Parathyroid adenoma (tissue), 2 donors: ENCODE measurements around the gene PCBD1.

Source experiments
- H2AFZ ChIP-seq: fragments of 300-600 bp; sonication (generic); one replicate; pipeline ENCODE4 v1.7.0; 2017; ENCODE audit warnings: antibody characterized with exemption, mild to moderate bottlenecking
- H3K27ac ChIP-seq: fragments of 300-600 bp; sonication (generic); one replicate; pipeline ENCODE4 v1.7.0; 2017
- H3K27me3 ChIP-seq: fragments of 300-600 bp; sonication (generic); one replicate; pipeline ENCODE4 v1.7.0; 2017; ENCODE audit warnings: low read length; ENCODE audit not compliant: control insufficient read depth, insufficient read depth
- H3K36me3 ChIP-seq: fragments of 300-600 bp; sonication (generic); one replicate; pipeline ENCODE4 v1.7.0; 2017; ENCODE audit warnings: low read length; ENCODE audit not compliant: control insufficient read depth, insufficient read depth
- H3K4me1 ChIP-seq: fragments of 300-600 bp; sonication (generic); one replicate; pipeline ENCODE4 v1.7.0; 2017; ENCODE audit warnings: control low read depth
- H3K4me2 ChIP-seq: fragments of 300-600 bp; sonication (generic); one replicate; pipeline ENCODE4 v1.7.0; 2017; ENCODE audit warnings: low read length
- H3K4me3 ChIP-seq: fragments of 300-600 bp; sonication (generic); one replicate; pipeline ENCODE4 v1.7.0; 2017; ENCODE audit warnings: low read depth, low read length
- H3K79me2 ChIP-seq: fragments of 300-600 bp; sonication (generic); one replicate; pipeline ENCODE4 v1.7.0; 2017; ENCODE audit warnings: control low read depth
- H3K9ac ChIP-seq: fragments of 300-600 bp; sonication (generic); one replicate; pipeline ENCODE4 v1.7.0; 2017; ENCODE audit warnings: mild to moderate bottlenecking
- H3K9me3 ChIP-seq: fragments of 300-600 bp; sonication (generic); one replicate; pipeline ENCODE4 v1.7.0; 2017; ENCODE audit warnings: low read length; ENCODE audit not compliant: control insufficient read depth
- CTCF ChIP-seq: fragments of 300-600 bp; sonication (generic); IDR thresholded peaks from one replicate; pipeline ENCODE4 v1.7.0; 2017; ENCODE audit warnings: antibody characterized with exemption, mild to moderate bottlenecking
- donor health status: primary hyperparathyroidism.

Gene PCBD1

GRCh38 chr10:70911386-70911785 is 23.0 kb upstream of the PCBD1 start:
- Histone ChIP-seq H3K9me3 (no peaks in the 10 kb centered on the region), H3K27ac (no peak overlapping the region), H3K9ac (no peak overlapping the region), H3K27me3 (no peaks in the 10 kb centered on the region), H3K4me1 (no peaks in the 10 kb centered on the region), H3K36me3 (no peaks in the 10 kb centered on the region), H3K79me2 (no peaks in the 10 kb centered on the region), H2AFZ (no peak overlapping the region), H3K4me2 (no peak overlapping the region), H3K4me3 (no peak overlapping the region)
- TF ChIP-seq CTCF: no peak

DNA sequence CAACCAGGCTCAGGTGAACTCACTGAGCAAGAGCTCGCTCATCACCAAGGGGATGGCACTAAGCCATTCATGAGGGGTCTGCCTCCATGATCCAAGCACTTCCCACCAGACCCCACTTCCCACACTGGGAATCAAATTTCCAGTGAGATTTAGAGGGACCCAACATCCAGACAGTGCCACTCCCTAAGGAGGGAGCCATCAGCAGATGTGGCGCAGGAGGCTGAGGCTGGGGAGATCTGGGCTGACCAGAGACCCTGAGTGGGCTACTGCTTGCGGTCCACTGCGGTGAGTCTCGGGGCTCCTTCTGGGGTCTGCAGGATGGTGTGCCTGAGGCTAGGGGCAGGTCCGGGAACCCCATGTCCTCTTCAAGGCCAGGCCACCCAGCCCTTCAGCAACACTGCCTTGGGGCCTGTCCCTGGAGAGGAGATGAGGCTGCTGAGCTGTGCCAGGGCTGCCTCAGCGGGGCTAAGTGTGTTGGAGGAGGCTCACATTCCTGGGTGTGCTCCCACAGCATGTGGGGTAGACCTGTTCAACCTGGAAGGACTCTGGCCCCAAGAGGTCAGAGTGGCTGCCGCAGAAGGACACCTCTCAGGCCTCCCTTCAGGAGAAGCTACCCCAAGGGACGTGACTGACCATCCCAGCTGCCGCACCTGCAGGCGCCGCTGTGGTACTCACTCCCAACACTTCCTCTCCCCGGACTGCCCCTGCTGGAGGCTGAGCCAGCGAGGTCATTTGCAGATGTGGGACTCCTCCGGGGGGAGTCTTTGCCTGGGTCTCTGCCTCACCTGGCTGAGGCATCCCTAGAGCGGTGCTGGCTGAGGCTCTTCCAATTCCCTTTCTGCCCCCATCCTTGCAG is 22.3 kb upstream of the PCBD1 start:
- Histone ChIP-seq H3K36me3 (no peaks in the 10 kb centered on the region), H3K4me1 (no peaks in the 10 kb centered on the region), H3K9me3 (no peaks in the 10 kb centered on the region), H2AFZ (no peak overlapping the region), H3K9ac (no peak overlapping the region), H3K4me2 (no peak overlapping the region), H3K27ac (no peak overlapping the region), H3K27me3 (no peaks in the 10 kb centered on the region), H3K4me3 (no peak overlapping the region), H3K79me2 (no peaks in the 10 kb centered on the region)
- TF ChIP-seq CTCF: no peak

- no peak for TF ChIP-seq CTCF
- no peak overlapping the region for H3K9ac ChIP-seq
- no peaks in the 10 kb centered on the region for H3K9me3 ChIP-seq
- no peaks in the 10 kb centered on the region for H3K36me3 ChIP-seq
- H3K27me3 ChIP-seq: no peaks in the 10 kb centered on the region
- H3K79me2 ChIP-seq: no peaks in the 10 kb centered on the region
- no peak overlapping the region for H3K4me3 ChIP-seq
- no peaks in the 10 kb centered on the region for H3K4me1 ChIP-seq
- no peak overlapping the region for H2AFZ ChIP-seq
- no peak overlapping the region for H3K4me2 ChIP-seq
- no peak overlapping the region for H3K27ac ChIP-seq
Measured at GRCh38 chr10:70909326-70909935, 21.1 kb upstream of the PCBD1 start.

- H3K79me2 ChIP-seq: no peaks in the 10 kb centered on the region
- H3K4me2 ChIP-seq: no peak overlapping the region
- H2AFZ ChIP-seq: no peak overlapping the region
- H3K9me3 ChIP-seq: no peaks in the 10 kb centered on the region
- H3K9ac ChIP-seq: no peak overlapping the region
- TF ChIP-seq CTCF: no peak
- H3K36me3 ChIP-seq: no peaks in the 10 kb centered on the region
- H3K27me3 ChIP-seq: no peaks in the 10 kb centered on the region
- no peaks in the 10 kb centered on the region for H3K4me1 ChIP-seq
- H3K27ac ChIP-seq: no peak overlapping the region
- no peak overlapping the region for H3K4me3 ChIP-seq
Measured at GRCh38 chr10:70908406-70909296, 20.3 kb upstream of the PCBD1 start.
